Epithelial cell of esophagus (primary cell): Measurements from ENCODE around the gene NES.

Experiments
- DNase-seq: peaks from one replicate; pipeline ENCODE4 v3.0.0; 2010; ENCODE audit warnings: low read depth
- H3K4me3 ChIP-seq: 2 replicates; pipeline ENCODE4 v1.5.1; 2011; ENCODE audit warnings: mild to moderate bottlenecking, low read length, control low read depth
- CTCF ChIP-seq: IDR thresholded peaks from 2 replicates; pipeline ENCODE4 v1.5.1; 2011; ENCODE audit warnings: low read depth, mild to moderate bottlenecking, low read length, control low read depth, inconsistent platforms; ENCODE audit not compliant: insufficient read depth; ENCODE audit errors: missing control alignments

The NES gene

DNA sequence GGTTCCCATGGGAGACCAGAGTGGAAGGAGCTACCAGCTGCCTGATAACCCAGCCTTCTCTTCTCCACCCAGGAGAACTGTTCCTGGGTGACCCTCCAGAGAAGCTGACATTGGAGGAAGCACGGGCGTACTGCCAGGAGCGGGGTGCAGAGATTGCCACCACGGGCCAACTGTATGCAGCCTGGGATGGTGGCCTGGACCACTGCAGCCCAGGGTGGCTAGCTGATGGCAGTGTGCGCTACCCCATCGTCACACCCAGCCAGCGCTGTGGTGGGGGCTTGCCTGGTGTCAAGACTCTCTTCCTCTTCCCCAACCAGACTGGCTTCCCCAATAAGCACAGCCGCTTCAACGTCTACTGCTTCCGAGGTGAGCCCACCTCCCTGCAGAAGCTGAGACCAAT lies 28.7 kb downstream of the NES start:
- no peak for TF ChIP-seq CTCF
- H3K4me3 ChIP-seq: no peak overlapping the region
- no peak for DNase-seq

DNA sequence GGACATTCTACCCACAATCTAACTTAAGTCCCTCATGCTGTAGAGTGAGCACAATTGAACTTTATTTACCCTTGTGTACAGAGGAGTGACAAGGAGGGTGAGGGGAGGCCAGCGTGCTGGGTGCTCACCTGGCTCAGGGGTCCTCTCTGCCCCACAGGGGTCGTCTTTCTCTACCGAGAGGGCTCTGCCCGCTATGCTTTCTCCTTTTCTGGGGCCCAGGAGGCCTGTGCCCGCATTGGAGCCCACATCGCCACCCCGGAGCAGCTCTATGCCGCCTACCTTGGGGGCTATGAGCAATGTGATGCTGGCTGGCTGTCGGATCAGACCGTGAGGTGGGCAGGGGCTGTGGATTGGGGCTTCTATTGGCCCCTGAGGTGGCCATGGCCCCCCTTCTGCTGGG lies 29.9 kb downstream of the NES start:
- no peak for TF ChIP-seq CTCF

GRCh38 chr1:156646738-156647211 lies 30.4 kb downstream of the NES start:
- DNase-seq: no peak
- H3K4me3 ChIP-seq: no peak overlapping the region
- TF ChIP-seq CTCF: no peak

More for the DNA sequence above, 29.9 kb downstream of the NES start:
- DNase-seq: no peak
- H3K4me3 ChIP-seq: no peak overlapping the region

DNA sequence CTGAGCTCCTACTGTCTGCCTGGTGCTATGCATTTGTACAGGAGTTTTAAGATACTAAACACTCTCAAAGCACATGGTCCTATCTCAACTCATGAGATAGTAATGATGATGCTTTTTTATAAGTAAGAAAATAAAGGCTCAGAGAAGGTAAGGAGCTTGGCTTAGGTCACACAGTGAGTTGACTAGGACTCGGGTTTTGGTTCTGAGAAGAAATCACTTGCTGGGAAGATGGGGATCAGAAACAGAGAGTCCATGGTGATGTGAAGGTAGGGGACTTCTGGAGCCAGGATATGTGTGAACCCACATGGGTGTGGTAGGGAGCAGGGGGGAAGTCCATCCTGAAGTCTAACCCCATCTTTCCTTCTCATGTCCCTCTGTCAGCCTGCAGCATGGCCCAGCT lies 31.5 kb downstream of the NES start:
- TF ChIP-seq CTCF: no peak
- no peak for DNase-seq
- no peak overlapping the region for H3K4me3 ChIP-seq

GRCh38 chr1:156645056-156645455 lies 32.2 kb downstream of the NES start:
- no peak for TF ChIP-seq CTCF
- H3K4me3 ChIP-seq: no peak overlapping the region
- no peak for DNase-seq

DNA sequence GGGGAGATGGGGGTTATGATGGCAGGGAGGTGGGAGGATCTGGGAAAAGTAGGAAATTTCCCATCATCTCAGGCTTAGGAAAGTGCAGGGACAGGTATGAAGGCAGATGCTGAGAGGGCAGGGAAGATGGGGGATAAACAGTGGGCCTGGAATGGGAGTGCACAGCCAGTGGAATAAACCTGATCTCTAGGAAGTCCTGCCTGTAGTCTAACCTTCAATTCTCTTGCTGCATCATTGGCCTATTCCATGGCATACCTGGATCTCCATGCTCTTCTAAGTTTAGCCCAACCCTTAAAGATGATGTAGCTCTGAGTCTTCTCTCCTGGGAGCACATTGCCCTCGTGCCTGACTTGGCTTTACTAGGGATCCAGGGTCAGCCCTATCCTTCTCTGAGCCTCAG lies 32.6 kb downstream of the NES start:
- TF ChIP-seq CTCF: no peak
- no peak for DNase-seq
- no peak overlapping the region for H3K4me3 ChIP-seq

GRCh38 chr1:156644146-156644545 lies 33.1 kb downstream of the NES start:
- H3K4me3 ChIP-seq: no peak overlapping the region
- no peak for TF ChIP-seq CTCF
- DNase-seq: no peak
